HEK293 (cell line): ENCODE results near the gene LMF1.

Experiments used
- CTCF ChIA-PET: fragments of 350-600 bp; formaldehyde crosslinking; extraction: SDS; loops from one replicate; lab custom pipeline; 2021; ENCODE audit warnings: antibody characterized with exemption; lab: Yijun Ruan, JAX
- POLR2A ChIA-PET: fragments of 300-600 bp; formaldehyde crosslinking; extraction: SDS; loops from one replicate; lab custom pipeline; 2020; ENCODE audit warnings: antibody characterized with exemption, inconsistent platforms; lab: Yijun Ruan, JAX
- H3K27ac ChIP-seq: fragments of 200-500 bp; sonication (Bioruptor generic); 2 replicates; pipeline ENCODE4 v1.5.1; 2014; ENCODE audit warnings: low read depth, low read length, control low read depth, inconsistent platforms; ENCODE audit errors: extremely low read depth
- H3K36me3 ChIP-seq, 2 experiments: fragments of 200-500 bp in 1 of 2; sonication (Bioruptor generic) in 1 of 2; 1 replicate in 1 of 2; 2 replicates in 1 of 2; pipeline ENCODE4 v1.5.1; 2014 to 2017; ENCODE audit warnings: inconsistent platforms in 2 of 2, low read length in 2 of 2; ENCODE audit not compliant: control insufficient read depth in 2 of 2, insufficient read depth in 1 of 2
- H3K4me1 ChIP-seq: fragments of 200-500 bp; sonication (Bioruptor generic); 2 replicates; pipeline ENCODE4 v1.5.1; 2014; ENCODE audit warnings: mild to moderate bottlenecking, low read length, inconsistent platforms; ENCODE audit not compliant: control insufficient read depth, insufficient read depth
- H3K4me3 ChIP-seq: 2 replicates; pipeline ENCODE4 v1.5.1; 2011; ENCODE audit warnings: low read depth, mild to moderate bottlenecking, control low read depth, low read length, moderate library complexity
- H3K9me3 ChIP-seq: fragments of 200-500 bp; sonication (Bioruptor generic); 2 replicates; pipeline ENCODE4 v1.5.1; 2014; ENCODE audit warnings: low read depth, low read length, inconsistent platforms; ENCODE audit not compliant: control insufficient read depth, insufficient read depth
- MZF1 ChIP-seq: fragments of 450-650 bp; formaldehyde crosslinking; IDR thresholded peaks from 2 replicates; pipeline ENCODE4 v1.5.1; 2017; ENCODE audit warnings: missing biosample characterization, missing genetic modification characterization, borderline replicate concordance
- OSR2 ChIP-seq: fragments of 450-650 bp; formaldehyde crosslinking; IDR thresholded peaks from 2 replicates; pipeline ENCODE4 v1.5.1; 2016; ENCODE audit warnings: missing biosample characterization, missing genetic modification characterization
- OVOL3 ChIP-seq: fragments of 450-650 bp; formaldehyde crosslinking; IDR thresholded peaks from 2 replicates; pipeline ENCODE4 v1.5.1; 2016; ENCODE audit warnings: missing biosample characterization, missing genetic modification characterization
- REPIN1 ChIP-seq: fragments of 450-650 bp; formaldehyde crosslinking; IDR thresholded peaks from 2 replicates; pipeline ENCODE4 v1.5.1; 2017; ENCODE audit warnings: missing biosample characterization, missing genetic modification characterization, low read depth
- SALL2 ChIP-seq: fragments of 450-650 bp; formaldehyde crosslinking; IDR thresholded peaks from 2 replicates; pipeline ENCODE4 v1.5.0; 2017; ENCODE audit warnings: missing biosample characterization, mild to moderate bottlenecking, missing genetic modification characterization, borderline replicate concordance
- ZBTB10 ChIP-seq: fragments of 450-650 bp; formaldehyde crosslinking; IDR thresholded peaks from 2 replicates; pipeline ENCODE4 v1.5.1; 2016; ENCODE audit warnings: missing biosample characterization, missing genetic modification characterization
- ZBTB21 ChIP-seq: fragments of 450-650 bp; formaldehyde crosslinking; IDR thresholded peaks from 2 replicates; pipeline ENCODE4 v1.5.1; 2017; ENCODE audit warnings: missing biosample characterization, missing genetic modification characterization
- ZBTB44 ChIP-seq: fragments of 450-650 bp; IDR thresholded peaks from 2 replicates; pipeline ENCODE4 v1.5.1; 2018; ENCODE audit warnings: missing biosample characterization, mild to moderate bottlenecking, missing genetic modification characterization
- ZBTB6 ChIP-seq: fragments of 450-650 bp; formaldehyde crosslinking; IDR thresholded peaks from 2 replicates; pipeline ENCODE4 v1.5.1; 2017; ENCODE audit warnings: missing biosample characterization, missing genetic modification characterization
- ZBTB7A ChIP-seq: fragments of 450-650 bp; formaldehyde crosslinking; IDR thresholded peaks from 2 replicates; pipeline ENCODE4 v1.5.1; 2016; ENCODE audit warnings: low read depth, missing biosample characterization, missing genetic modification characterization
- ZFHX2 ChIP-seq: fragments of 450-650 bp; formaldehyde crosslinking; conservative IDR thresholded peaks from 2 replicates; pipeline ENCODE4 v1.5.1; 2016; ENCODE audit warnings: missing biosample characterization, missing genetic modification characterization
- ZNF112 ChIP-seq: fragments of 450-650 bp; formaldehyde crosslinking; IDR thresholded peaks from 2 replicates; pipeline ENCODE4 v1.5.0; 2017; ENCODE audit warnings: missing biosample characterization, missing genetic modification characterization
- ZNF157 ChIP-seq: fragments of 450-650 bp; formaldehyde crosslinking; IDR thresholded peaks from 2 replicates; pipeline ENCODE4 v1.5.1; 2016; ENCODE audit warnings: missing biosample characterization, missing genetic modification characterization
- ZNF16 ChIP-seq: fragments of 450-650 bp; formaldehyde crosslinking; IDR thresholded peaks from 2 replicates; pipeline ENCODE4 v1.5.1; 2016; ENCODE audit warnings: low read depth, missing biosample characterization, missing genetic modification characterization
- ZNF211 ChIP-seq: fragments of 450-650 bp; formaldehyde crosslinking; IDR thresholded peaks from 2 replicates; pipeline ENCODE4 v1.5.1; 2016; ENCODE audit warnings: low read depth, missing biosample characterization, missing genetic modification characterization
- ZNF24 ChIP-seq: fragments of 450-650 bp; formaldehyde crosslinking; IDR thresholded peaks from 2 replicates; pipeline ENCODE4 v1.5.1; 2016; ENCODE audit warnings: missing biosample characterization, missing genetic modification characterization
- ZNF266 ChIP-seq: fragments of 450-650 bp; formaldehyde crosslinking; IDR thresholded peaks from 2 replicates; pipeline ENCODE4 v1.5.1; 2016; ENCODE audit warnings: missing biosample characterization, missing genetic modification characterization, low read depth
- ZNF324 ChIP-seq: fragments of 450-650 bp; formaldehyde crosslinking; IDR thresholded peaks from 2 replicates; pipeline ENCODE4 v1.5.1; 2016; ENCODE audit warnings: missing biosample characterization, missing genetic modification characterization
- ZNF426 ChIP-seq: fragments of 450-650 bp; formaldehyde crosslinking; IDR thresholded peaks from 2 replicates; pipeline ENCODE4 v1.5.1; 2017; ENCODE audit warnings: missing biosample characterization, missing genetic modification characterization, mild to moderate bottlenecking, inconsistent platforms, moderate library complexity
- ZNF514 ChIP-seq: fragments of 450-650 bp; formaldehyde crosslinking; IDR thresholded peaks from 2 replicates; pipeline ENCODE4 v1.5.1; 2016; ENCODE audit warnings: missing biosample characterization, missing genetic modification characterization
- ZNF530 ChIP-seq: fragments of 450-650 bp; formaldehyde crosslinking; IDR thresholded peaks from 2 replicates; pipeline ENCODE4 v1.5.1; 2016; ENCODE audit warnings: low read depth, missing biosample characterization, missing genetic modification characterization
- ZNF544 ChIP-seq: fragments of 450-650 bp; formaldehyde crosslinking; IDR thresholded peaks from 2 replicates; pipeline ENCODE4 v1.5.0; 2017; ENCODE audit warnings: missing biosample characterization, missing genetic modification characterization
- ZNF658 ChIP-seq: fragments of 450-650 bp; formaldehyde crosslinking; IDR thresholded peaks from 2 replicates; pipeline ENCODE4; 2016; ENCODE audit warnings: missing biosample characterization, missing genetic modification characterization
- ZNF785 ChIP-seq: fragments of 450-650 bp; formaldehyde crosslinking; IDR thresholded peaks from 2 replicates; pipeline ENCODE4 v1.5.1; 2016; ENCODE audit warnings: missing biosample characterization, missing genetic modification characterization
- TF ChIP-seq, protein P1 (sequence below): fragments of 450-650 bp; formaldehyde crosslinking; IDR thresholded peaks from 2 replicates; pipeline ENCODE4 v1.5.1; 2016; ENCODE audit warnings: missing biosample characterization, missing genetic modification characterization
- TF ChIP-seq, protein P2 (sequence below): fragments of 450-650 bp; formaldehyde crosslinking; IDR thresholded peaks from 2 replicates; pipeline ENCODE4 v1.5.1; 2017; ENCODE audit warnings: missing biosample characterization, missing genetic modification characterization

Gene LMF1

GRCh38 chr16:981695-982144 is 10.9 kb upstream of the LMF1 start, which contains the start of gene SOX8:
Gene SOX8 (plus strand): TSS chr16:981770. CDS start chr16:981923, 153 bp downstream.
- POLR2A ChIA-PET: interaction anchor here (0.6 to 1.8 kb wide), 3 partner anchors 12 to 16 kb away, joined by 4 to 6 read pairs (median 4); no protein-coding TSS in a partner anchor
- Histone ChIP-seq H3K27ac (no peak within 1 kb of the TSS), H3K36me3 (no peaks in the 10 kb centered on the region), H3K4me3 (peak within 1 kb of the TSS; percentile 45), H3K9me3 (no peaks in the 10 kb centered on the region), H3K4me1 (no peaks in the 10 kb centered on the region)
- no peak for TF ChIP-seq ZNF514
- no peak for TF ChIP-seq ZNF426
- CTCF ChIA-PET: no interaction called here

- no peaks in the 10 kb centered on the region for H3K36me3 ChIP-seq
- TF ChIP-seq ZNF266 (tag by site-specific recombination): no peak
- no peak for TF ChIP-seq ZNF785 (tag by site-specific recombination)
- no peak for TF ChIP-seq ZBTB6
- TF ChIP-seq ZBTB10 (tag by site-specific recombination): no peak
- no peak for TF ChIP-seq OVOL3 (tag by site-specific recombination)
- TF ChIP-seq ZBTB7A (tag by site-specific recombination): no peak
- no peak for TF ChIP-seq REPIN1 (tag by site-specific recombination)
- no peak for TF ChIP-seq ZBTB21 (tag by site-specific recombination)
- TF ChIP-seq, protein P1, sequence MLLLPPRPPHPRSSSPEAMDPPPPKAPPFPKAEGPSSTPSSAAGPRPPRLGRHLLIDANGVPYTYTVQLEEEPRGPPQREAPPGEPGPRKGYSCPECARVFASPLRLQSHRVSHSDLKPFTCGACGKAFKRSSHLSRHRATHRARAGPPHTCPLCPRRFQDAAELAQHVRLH (tag by site-specific recombination): no peak
- no peak for TF ChIP-seq ZFHX2
- H3K27ac ChIP-seq: no peak overlapping the region
- H3K4me3 ChIP-seq: no peak overlapping the region; the same call in 1 of the 2 replicates
- H3K4me1 ChIP-seq: no peaks in the 10 kb centered on the region
- CTCF ChIA-PET: interaction anchor here (0.7 kb wide), 1 partner anchor 165 kb away, joined by 5 read pairs; no protein-coding TSS in a partner anchor
- no peaks in the 10 kb centered on the region for H3K9me3 ChIP-seq
- POLR2A ChIA-PET: interaction anchor here (0.5 to 1.2 kb wide), 4 partner anchors 15 to 579 kb away, joined by 3 to 6 read pairs (median 4); no protein-coding TSS in a partner anchor
These were observed 9.7 kb upstream of the LMF1 start for GRCh38 chr16:980595-980854.

DNA sequence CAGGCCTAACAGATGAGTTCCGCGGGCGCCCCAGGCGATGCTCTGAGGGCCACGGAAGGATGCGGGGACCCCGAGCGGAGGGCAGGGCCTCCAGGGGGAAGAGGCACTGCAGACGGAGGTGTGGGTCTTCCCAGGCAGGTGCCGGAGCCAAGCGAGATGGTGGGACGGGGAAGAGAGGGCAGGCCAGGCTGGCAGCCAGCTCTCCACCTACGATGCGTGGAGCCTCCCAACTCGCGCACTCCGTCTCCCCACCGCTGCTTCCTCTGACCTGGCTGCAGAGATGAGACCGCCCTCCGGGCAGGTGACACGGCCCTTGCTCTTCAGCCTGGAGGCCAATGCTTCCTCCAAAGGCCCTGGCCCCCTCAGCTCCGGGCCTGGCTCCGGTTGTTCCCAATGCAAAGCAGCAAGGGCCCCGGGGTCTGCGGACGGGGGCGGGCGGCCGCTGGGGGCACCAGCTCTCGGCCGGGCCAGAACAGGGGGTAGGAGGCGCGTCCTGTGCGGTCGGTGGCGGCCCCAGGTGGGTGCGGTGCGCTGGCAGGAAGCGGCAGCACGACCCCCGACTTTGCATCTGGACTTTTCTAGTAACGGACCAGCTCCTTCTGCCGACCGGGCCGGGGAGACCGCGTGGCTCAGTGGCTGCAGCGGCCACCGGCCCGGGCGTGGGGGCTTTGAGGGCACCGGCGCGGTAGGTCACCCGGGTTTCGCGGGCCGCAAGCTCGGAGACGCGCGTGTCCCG is 9.2 kb upstream of the LMF1 start:
- Histone ChIP-seq H3K36me3 (no peaks in the 10 kb centered on the region), H3K9me3 (no peaks in the 10 kb centered on the region), H3K4me1 (no peaks in the 10 kb centered on the region), H3K27ac (no peak overlapping the region), H3K4me3 (no peak overlapping the region)
- CTCF ChIA-PET: interaction anchor here (0.7 kb wide), 1 partner anchor 165 kb away, joined by 5 read pairs; no protein-coding TSS in a partner anchor
- POLR2A ChIA-PET: no interaction called here
- TF ChIP-seq ZNF24 (no peak), ZNF157 (tag by site-specific recombination) (no peak), ZNF211 (tag by site-specific recombination) (no peak), ZNF658 (tag by site-specific recombination) (no peak), ZBTB44 (tag by site-specific recombination) (no peak), OSR2 (tag by site-specific recombination) (no peak), ZNF530 (tag by site-specific recombination) (no peak), ZNF544 (tag by site-specific recombination) (no peak), ZNF112 (tag by site-specific recombination) (no peak), SALL2 (no peak), ZNF16 (tag by site-specific recombination) (no peak), MZF1 (tag by site-specific recombination) (no peak), ZNF324 (tag by site-specific recombination) (no peak)
- TF ChIP-seq, protein P2, sequence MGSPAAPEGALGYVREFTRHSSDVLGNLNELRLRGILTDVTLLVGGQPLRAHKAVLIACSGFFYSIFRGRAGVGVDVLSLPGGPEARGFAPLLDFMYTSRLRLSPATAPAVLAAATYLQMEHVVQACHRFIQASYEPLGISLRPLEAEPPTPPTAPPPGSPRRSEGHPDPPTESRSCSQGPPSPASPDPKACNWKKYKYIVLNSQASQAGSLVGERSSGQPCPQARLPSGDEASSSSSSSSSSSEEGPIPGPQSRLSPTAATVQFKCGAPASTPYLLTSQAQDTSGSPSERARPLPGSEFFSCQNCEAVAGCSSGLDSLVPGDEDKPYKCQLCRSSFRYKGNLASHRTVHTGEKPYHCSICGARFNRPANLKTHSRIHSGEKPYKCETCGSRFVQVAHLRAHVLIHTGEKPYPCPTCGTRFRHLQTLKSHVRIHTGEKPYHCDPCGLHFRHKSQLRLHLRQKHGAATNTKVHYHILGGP (tag by site-specific recombination): no peak
